NCI-H774 (cell line): Measurements from ENCODE around the gene EID3.
"Not testable (repeated sequence)": the region's sequence is repeated elsewhere in the genome, so short reads cannot be mapped to it uniquely, and the experiment has no call there.

Experiments
- DNase-seq: peaks from one replicate; lab custom pipeline; 2025; lab: John Stamatoyannopoulos, UW

EID3 gene

DNA sequence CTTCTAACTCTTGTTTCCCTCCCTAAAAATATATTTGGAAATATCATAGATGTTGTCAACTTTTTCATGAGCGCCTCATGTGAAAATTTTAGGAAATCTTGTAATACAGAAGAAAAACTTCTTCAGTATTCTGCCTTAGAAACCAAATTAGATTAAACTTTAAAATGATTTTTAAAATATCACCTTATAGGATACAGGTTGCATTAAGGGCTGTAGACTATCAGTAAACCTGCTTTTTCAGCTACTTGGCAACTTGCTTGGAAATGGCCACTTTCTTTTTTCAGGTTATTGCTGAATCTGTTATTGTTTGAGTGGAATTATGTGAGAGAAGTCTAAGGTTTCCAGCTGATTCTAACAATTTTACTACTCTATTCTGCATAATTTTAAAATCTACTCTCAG, 9.1 kb downstream of the EID3 start:
- DNase-seq = no peak

DNA sequence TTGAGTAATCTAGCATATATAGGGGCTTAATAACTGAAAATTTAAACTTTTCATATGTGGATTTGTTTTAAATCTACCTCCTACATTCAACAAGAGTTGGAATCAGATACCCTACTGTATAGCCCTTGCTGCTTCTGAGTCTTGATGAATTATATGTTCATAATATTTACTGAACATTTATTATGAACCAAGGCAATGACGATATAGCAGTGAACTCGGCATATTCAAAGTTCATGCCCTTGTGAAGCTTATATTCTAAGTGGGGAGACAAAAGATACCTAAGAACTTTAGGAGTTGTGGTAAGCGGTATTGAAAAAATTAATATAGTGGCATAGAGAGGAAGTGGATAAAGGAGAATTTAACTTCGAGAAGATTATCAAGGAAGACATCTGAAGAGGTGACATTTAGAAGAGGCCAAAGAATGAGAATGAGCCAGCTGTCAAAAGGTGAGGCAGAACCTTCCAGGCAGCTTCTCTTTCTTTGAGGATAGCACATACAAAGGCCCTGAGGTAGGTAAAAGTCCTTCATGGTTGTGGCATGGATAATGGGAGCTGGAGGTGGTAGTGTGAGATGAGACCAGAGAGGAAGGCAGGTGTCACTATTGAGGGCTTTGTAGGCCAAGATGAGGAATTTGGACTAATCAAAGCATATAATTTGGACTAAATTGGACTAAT, 10.2 kb downstream of the EID3 start:
- DNase-seq = no peak

GRCh38 chr12:104314242-104314614, 10.7 kb downstream of the EID3 start:
- no peak for DNase-seq

GRCh38 chr12:104315326-104316224, 12.0 kb downstream of the EID3 start:
- DNase-seq = no peak

DNA sequence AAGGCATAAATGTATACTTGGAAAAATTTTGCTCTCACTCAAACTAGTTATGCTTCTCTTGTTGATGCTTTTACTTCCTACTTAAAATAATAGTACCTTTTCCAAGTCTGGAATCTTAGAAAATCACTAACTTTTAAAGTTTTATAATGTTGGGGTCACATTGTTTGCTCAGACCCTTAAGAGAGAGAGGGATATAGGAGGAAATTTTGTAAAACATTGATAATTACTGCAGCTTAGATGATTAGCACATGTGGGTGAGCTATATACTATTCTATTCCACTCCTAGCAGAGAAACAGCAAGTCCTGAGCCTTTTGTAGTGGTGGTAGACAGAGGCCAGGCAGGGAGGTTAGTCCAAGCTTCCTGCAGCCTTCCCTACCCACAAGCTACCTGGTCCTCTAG, 13.4 kb downstream of the EID3 start:
- DNase-seq = no peak

GRCh38 chr12:104317538-104318210, 14.1 kb downstream of the EID3 start:
- no peak for DNase-seq

DNA sequence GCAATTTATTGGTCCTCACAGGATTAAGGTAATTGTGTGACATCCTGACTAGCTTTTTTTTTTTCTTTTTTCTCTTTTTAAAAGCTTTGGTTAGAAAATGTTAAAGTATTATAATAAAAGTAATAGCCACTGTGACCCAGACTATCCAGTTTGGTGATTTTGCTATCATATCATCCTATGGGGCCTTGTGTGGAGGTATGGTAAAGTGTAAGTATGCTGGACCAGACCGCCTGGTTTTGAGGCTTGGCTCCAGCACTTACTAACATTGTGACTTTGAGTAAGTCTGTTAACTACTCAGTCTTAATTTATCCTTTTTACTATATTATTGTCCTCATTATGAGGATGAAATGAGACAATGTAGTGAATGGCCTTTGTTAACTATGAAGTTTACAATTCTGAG, 15.5 kb downstream of the EID3 start:
- DNase-seq = no peak

DNA sequence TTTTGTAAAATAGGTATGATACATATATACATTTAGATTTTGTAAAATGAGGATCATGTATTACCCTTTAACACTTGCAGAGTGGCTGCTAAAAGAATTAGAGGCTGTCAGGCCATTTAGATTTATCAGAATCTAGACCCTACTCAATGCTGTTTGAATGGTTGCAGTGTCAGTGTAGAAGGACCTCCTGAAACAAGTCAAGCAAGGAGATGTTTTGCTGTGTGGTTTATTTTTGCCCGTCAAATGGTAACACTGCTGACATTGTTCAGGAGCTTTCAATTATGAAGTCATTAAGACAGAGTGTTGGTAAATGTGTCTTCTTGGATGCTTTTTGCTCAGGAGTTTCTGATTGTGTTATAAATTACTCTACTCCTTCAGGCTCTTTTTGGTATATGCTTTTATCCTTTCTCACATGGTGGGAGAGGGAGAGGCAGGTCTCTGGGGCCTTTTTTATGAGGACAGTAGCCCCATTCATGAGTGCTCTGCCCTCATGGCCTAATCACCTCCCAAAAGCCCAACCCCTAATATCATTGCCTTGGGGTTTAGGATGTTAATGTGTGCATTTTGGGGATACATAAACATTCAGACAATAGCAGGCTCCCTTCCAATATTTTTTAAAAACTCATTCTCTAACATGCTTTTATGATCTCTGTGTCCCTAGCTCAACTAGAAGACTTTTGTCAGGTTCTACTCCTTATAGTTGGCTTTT, 16.5 kb downstream of the EID3 start:
- no peak for DNase-seq

GRCh38 chr12:104320627-104321024, 17.1 kb downstream of the EID3 start:
- DNase-seq = no peak

- DNase-seq = no peak
These were observed 18.4 kb downstream of the EID3 start for GRCh38 chr12:104321949-104322348.

DNA sequence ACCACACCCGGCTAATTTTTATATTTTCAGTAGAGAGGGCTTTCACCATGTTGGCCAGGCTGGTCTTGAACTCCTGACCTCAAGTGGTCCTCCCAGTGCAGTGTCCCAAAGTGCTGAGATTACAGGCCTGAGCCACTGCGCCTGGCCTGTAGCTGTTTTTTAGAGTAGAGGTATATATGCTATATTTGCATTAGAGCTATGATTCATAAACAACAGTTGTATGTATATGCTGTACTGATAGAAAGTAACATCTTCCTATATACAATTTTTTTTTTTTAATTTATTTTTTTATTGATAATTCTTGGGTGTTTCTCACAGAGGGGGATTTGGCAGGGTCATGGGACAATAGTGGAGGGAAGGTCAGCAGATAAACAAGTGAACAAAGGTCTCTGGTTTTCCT, 19.0 kb downstream of the EID3 start:
- not testable (repeated sequence) for DNase-seq

GRCh38 chr12:104323899-104324298, 20.4 kb downstream of the EID3 start:
- DNase-seq = no peak

DNA sequence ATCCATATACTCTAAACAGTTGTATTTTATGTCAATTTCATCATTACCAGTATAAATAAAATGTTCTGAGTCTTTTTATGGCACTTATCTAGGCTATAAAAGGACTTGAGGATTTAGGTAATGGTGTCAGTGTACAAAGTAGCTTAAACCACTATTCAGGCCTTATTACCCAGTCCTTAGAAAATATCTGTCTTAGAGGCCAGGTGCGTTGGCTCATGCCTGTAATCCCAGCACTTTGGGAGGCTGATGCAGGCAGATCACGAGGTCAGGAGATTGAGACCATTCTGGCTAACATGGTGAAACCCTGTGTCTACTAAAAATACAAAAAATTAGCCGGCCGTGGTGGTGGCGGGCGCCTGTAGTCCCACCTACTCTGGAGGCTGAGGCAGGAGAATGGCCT, 24.7 kb downstream of the EID3 start:
- DNase-seq = not testable (repeated sequence)

DNA sequence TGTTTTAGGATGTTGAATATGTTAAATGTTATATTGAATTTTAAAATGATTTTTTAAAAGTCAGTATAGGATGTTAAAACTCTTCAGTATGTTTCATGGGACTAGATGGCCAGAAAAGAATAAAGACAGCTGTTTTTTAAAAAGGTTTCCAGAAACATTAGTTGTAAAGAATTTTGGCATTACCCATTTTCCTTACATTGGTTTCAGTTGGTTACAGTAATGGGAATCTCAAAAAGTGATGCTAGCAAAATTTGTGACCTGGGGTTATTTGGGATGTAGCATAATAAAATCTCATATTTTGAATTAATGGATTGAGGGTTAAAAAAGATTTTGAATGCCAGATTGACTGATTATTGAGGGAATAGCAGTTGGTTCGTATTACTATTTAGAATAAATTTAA, 25.3 kb downstream of the EID3 start:
- no peak for DNase-seq

DNA sequence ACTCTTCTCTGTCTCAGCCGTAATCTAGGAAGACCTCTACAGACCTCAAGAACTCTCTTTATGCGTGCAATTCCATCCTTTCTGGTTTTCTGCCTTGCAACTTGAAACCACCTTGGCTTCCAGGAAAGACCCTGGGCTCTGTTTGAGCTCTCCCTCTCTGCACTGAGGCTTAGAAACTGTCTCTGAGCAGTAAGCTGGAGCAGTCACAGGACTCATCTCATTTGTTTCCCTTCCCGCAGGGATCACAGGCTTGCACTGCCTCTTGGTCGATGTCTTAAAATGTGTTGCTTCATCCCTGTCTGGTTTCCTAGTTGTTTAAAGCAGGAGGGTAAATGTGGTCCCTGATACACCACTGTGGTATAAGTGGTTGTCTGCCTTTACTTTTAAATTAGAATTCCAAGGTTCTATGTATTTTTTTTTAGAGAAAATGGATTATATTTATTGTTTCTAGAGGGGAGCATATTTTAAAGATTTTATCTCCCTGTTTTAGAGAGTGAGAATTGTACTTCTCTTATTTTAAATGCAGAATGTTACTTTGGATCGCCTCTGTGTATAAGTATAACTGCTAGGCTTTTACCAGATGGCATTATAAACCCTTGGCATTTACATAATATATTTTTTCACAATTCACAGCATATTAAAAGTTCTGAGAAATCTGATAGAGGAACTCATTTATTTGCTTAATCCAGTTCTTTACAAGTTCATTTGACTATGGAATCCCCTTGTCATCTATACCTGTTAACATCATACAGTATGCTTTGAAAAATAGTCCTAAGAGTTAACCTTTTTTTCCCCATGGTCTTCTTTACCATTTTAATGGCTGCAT, 26.4 kb downstream of the EID3 start:
- no peak for DNase-seq

- DNase-seq = no peak
These were observed 27.8 kb downstream of the EID3 start for GRCh38 chr12:104331376-104331775.

GRCh38 chr12:104332273-104332672, 28.7 kb downstream of the EID3 start:
- DNase-seq = not testable (repeated sequence)

DNA sequence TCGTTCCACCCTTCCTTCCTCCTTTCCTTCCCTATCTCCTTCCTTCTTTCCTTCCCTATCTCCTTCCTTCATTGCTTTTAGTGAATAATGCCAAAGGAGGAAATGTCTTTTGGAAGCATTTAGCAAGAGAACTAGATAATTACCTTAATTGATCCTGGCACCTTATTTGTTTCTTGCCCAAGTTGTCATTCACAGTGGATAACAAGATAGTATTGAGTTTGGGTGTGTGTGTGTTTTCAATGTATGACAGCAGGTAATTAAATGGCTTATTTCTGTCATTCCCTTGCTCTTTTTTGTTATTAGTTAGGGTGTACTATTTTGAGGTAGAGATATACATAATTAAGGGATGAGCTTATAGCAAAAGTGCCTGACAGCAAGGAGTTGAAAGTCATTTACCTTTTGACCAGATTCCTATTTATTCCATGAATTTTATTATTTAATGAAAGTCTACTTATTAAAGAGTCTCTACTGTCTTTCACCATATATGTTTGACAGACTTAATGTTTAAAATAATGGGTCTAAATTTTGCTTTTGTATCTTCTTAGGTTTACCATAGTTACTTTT, 30.2 kb downstream of the EID3 start:
- no peak for DNase-seq

- no peak for DNase-seq
These were observed 31.0 kb downstream of the EID3 start for GRCh38 chr12:104334581-104334980.

DNA sequence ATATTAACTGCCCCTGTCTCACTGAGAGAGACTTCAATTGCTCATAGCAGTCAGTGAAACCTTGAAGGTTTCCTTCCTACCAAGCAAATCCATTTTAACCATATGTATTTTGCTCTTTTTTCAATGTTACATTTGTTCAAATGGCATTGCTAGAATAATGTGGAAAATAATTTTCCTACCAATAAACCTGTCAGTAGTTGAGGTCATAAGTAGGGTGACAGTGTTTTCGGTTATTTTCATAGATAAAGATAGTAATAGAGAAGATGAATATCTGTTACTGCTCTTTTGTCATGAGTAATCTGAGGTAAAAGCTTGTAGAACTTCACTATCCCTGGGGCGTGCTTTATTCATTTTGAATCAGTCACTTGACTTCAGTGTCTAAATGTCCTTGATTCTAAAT, 32.6 kb downstream of the EID3 start:
- no peak for DNase-seq

- DNase-seq = no peak
These were observed 33.6 kb downstream of the EID3 start for GRCh38 chr12:104337030-104337558.
